B cell (primary cell): ENCODE data around the gene ERVK3-1. TPM values are rescaled to one million over a fixed set of nuclear protein-coding genes. Genes with fewer than 3 reads are reported as not detected.

Experiments used
- ATAC-seq: fragments of 200-7000 bp; cut with Tn5 transposase; one replicate; pipeline ENCODE4 v1.10.0; 2021; ENCODE audit warnings: low read depth, mild to moderate bottlenecking, moderate number of reproducible peaks, moderate library complexity
- CTCF ChIA-PET: fragments of 350-600 bp; sonication (Branson Sonifier 250); formaldehyde crosslinking; loops from one replicate; lab custom pipeline; 2021; ENCODE audit warnings: antibody characterized with exemption, inconsistent platforms; lab: Charles Lee
- POLR2A ChIA-PET: fragments of 350-600 bp; sonication (Branson Sonifier 250); formaldehyde crosslinking; loops from one replicate; lab custom pipeline; 2021; ENCODE audit warnings: antibody characterized with exemption; lab: Charles Lee
- DNase-seq: peaks from one replicate; pipeline ENCODE4 v3.0.0; 2013
- H2AFZ ChIP-seq: 2 replicates; pipeline ENCODE4 v1.6.1; 2012; ENCODE audit warnings: mild to moderate bottlenecking, low read depth, low read length; ENCODE audit not compliant: insufficient read depth, poor library complexity, severe bottlenecking
- H3K27ac ChIP-seq, 2 donors: 1 replicate in 1 of 2; 2 replicates in 1 of 2; pipeline ENCODE4 v1.5.1; 2012 to 2013; ENCODE audit warnings: low read length in 2 of 2, mild to moderate bottlenecking in 2 of 2, moderate library complexity in 1 of 2
- H3K27me3 ChIP-seq, 4 experiments: fragments of 200-600 bp in 1 of 4; sonication (generic) in 1 of 4; replicated peaks in 1 of 4; 1 replicate in 2 of 4; 2 replicates in 2 of 4; pipeline versions ENCODE4 v1.6.1 to v1.7.0; 2013 to 2016; ENCODE audit warnings: low read length in 3 of 4, mild to moderate bottlenecking in 2 of 4, mixed read lengths in 1 of 4, moderate library complexity in 1 of 4; ENCODE audit not compliant: insufficient read depth in 4 of 4, control insufficient read depth in 3 of 4; ENCODE audit errors: control extremely low read depth in 1 of 4
- H3K36me3 ChIP-seq, 2 experiments: replicated peaks in 1 of 2; 1 replicate in 1 of 2; 2 replicates in 1 of 2; pipeline versions ENCODE4 v1.6.1 to v1.7.1; 2013; ENCODE audit warnings: low read length in 1 of 2; ENCODE audit not compliant: insufficient read depth in 2 of 2, control insufficient read depth in 1 of 2; ENCODE audit errors: control extremely low read depth in 1 of 2, extremely low read depth in 1 of 2
- H3K4me1 ChIP-seq, 2 donors: fragments of 200-600 bp in 1 of 2; sonication (generic) in 1 of 2; 1 replicate in 1 of 2; 2 replicates in 1 of 2; pipeline versions ENCODE4 v1.5.1 to v1.6.1; 2013 to 2017; ENCODE audit warnings: low read length in 2 of 2; ENCODE audit not compliant: control insufficient read depth in 2 of 2, insufficient read depth in 2 of 2
- H3K4me2 ChIP-seq: replicated peaks from 2 replicates; pipeline ENCODE3; 2012; ENCODE audit warnings: mild to moderate bottlenecking, low read depth, low read length; ENCODE audit not compliant: poor library complexity, severe bottlenecking
- H3K4me3 ChIP-seq, 5 experiments: fragments of 200-600 bp in 1 of 5; sonication (generic) in 1 of 5; 1 replicate in 3 of 5; 2 replicates in 2 of 5; pipeline versions ENCODE4 v1.5.1 to v1.7.0; 2011 to 2016; ENCODE audit warnings: low read length in 4 of 5, mild to moderate bottlenecking in 4 of 5, low read depth in 2 of 5, control low read depth in 1 of 5, moderate library complexity in 1 of 5; ENCODE audit not compliant: insufficient read depth in 1 of 5; ENCODE audit errors: control extremely low read depth in 1 of 5, extremely low read depth in 1 of 5
- H3K79me2 ChIP-seq: fragments of 200-600 bp; sonication (generic); one replicate; pipeline ENCODE4 v1.6.0; 2016; ENCODE audit warnings: low read length; ENCODE audit not compliant: control insufficient read depth, insufficient read depth
- H3K9ac ChIP-seq: fragments of 200-600 bp; sonication (generic); 2 replicates; pipeline ENCODE4 v1.6.1; 2017; ENCODE audit warnings: mild to moderate bottlenecking, low read length, moderate library complexity
- H3K9me3 ChIP-seq, 3 donors: one replicate each; pipeline versions ENCODE4 v1.6.1 to v1.7.1; 2013; ENCODE audit warnings: low read length in 2 of 3; ENCODE audit not compliant: control insufficient read depth in 2 of 3, insufficient read depth in 1 of 3; ENCODE audit errors: control extremely low read depth in 1 of 3
- H4K20me1 ChIP-seq: 2 replicates; pipeline ENCODE4 v1.6.0; 2012; ENCODE audit warnings: mild to moderate bottlenecking, low read length; ENCODE audit not compliant: insufficient read depth, control insufficient read depth, poor library complexity, severe bottlenecking
- H3K27ac Mint-ChIP-seq: one replicate; pipeline ENCODE4 v1.8.0; 2021; ENCODE audit warnings: mixed read lengths
- H3K27me3 Mint-ChIP-seq: one replicate; pipeline ENCODE4 v1.8.0; 2021; ENCODE audit warnings: mixed read lengths
- H3K4me1 Mint-ChIP-seq: one replicate; pipeline ENCODE4 v1.8.0; 2021; ENCODE audit warnings: mixed read lengths
- H3K4me3 Mint-ChIP-seq: one replicate; pipeline ENCODE4 v1.8.0; 2021; ENCODE audit warnings: mixed read lengths
- H3K9me3 Mint-ChIP-seq: one replicate; pipeline ENCODE4 v1.8.0; 2022; ENCODE audit warnings: mixed read lengths; ENCODE audit not compliant: insufficient read depth
- CTCF ChIP-seq: fragments of 200-600 bp; IDR thresholded peaks from one replicate; pipeline ENCODE4 v1.8.0; 2022; ENCODE audit warnings: antibody characterized with exemption, mild to moderate bottlenecking
- EZH2 ChIP-seq: IDR thresholded peaks from 2 replicates; pipeline ENCODE4 v1.6.1; 2012; ENCODE audit warnings: borderline replicate concordance, low read depth, mild to moderate bottlenecking, moderate library complexity, low read length; ENCODE audit not compliant: insufficient read depth, poor library complexity, severe bottlenecking
- WGBS: methylation state at CpG from one replicate; pipeline ENCODE4 v1.1.5; 2013; ENCODE audit warnings: missing lambda C conversion rate; ENCODE audit not compliant: insufficient coverage; 5-methylcytosine and 5-hydroxymethylcytosine counted together
- intact Hi-C: fragments of 100-400 bp; cut with micrococcal nuclease; formaldehyde crosslinking; loops from one replicate; pipeline ENCODE4 v1.10.0; 2022
- polyA plus RNA-seq: library from polyadenylated mRNA; depleted of rRNA; stranded (reverse); fragments of >200 nt; gene quantifications from 2 replicates; pipeline ENCODE4 v1.2.3, GENCODE V29; 2012
- total RNA-seq, 2 donors: library from RNA; stranded (reverse); fragments of 120-200 nt in 1 of 2; gene quantifications; 1 replicate in 1 of 2; 2 replicates in 1 of 2; pipeline versions ENCODE4 v1.2.3 to v1.2.4, GENCODE V29; 2013 to 2022

ERVK3-1 gene
- total and polyA plus RNA-seq, 2 donors (not counting 1 experiment from before 2014, with no cell fraction given) = 79.0 to 80.7 TPM

- no peaks in the 10 kb centered on the region for H4K20me1 ChIP-seq
- H3K4me3 ChIP-seq = no peak overlapping the region
- H3K79me2 ChIP-seq = peaks cover 18% of the 10 kb centered on the region
- peaks cover 29% of the 10 kb centered on the region for H3K4me1 Mint-ChIP-seq
- POLR2A ChIA-PET = interaction anchor here (0.7 kb wide), 1 partner anchor 840 kb away, joined by 5 read pairs; no protein-coding TSS in a partner anchor
- H3K4me2 ChIP-seq = no peak overlapping the region
- no peak for ATAC-seq
- H3K9me3 ChIP-seq = peaks cover 4 to 53% (median 11%) of the 10 kb centered on the region in 3 donors
- H3K27ac Mint-ChIP-seq = no peak overlapping the region
- H3K27me3 Mint-ChIP-seq = no peaks in the 10 kb centered on the region
- peaks cover 13 to 19% of the 10 kb centered on the region in 2 donors for H3K4me1 ChIP-seq
- H3K27me3 ChIP-seq = no peaks in the 10 kb centered on the region
- WGBS = 100% methylated on average over 2 of the region's 3 CpGs
- DNase-seq = no peak
- peaks cover 0 to 2% of the 10 kb centered on the region in 2 experiments for H3K36me3 ChIP-seq
- no peak overlapping the region for H2AFZ ChIP-seq
- CTCF ChIA-PET = interaction anchor here (0.7 kb wide), 1 partner anchor 849 kb away, joined by 3 read pairs; no protein-coding TSS in a partner anchor
- H3K4me3 Mint-ChIP-seq = no peak overlapping the region
- intact Hi-C loops = no loop called here
- no peak for TF ChIP-seq EZH2
- no peak for TF ChIP-seq CTCF
- no peaks in the 10 kb centered on the region for H3K9me3 Mint-ChIP-seq
- no peak overlapping the region for H3K27ac ChIP-seq
- H3K9ac ChIP-seq = no peak overlapping the region
These were observed 29.6 kb upstream of the ERVK3-1 start for GRCh38 chr19:58275564-58275963.

DNA sequence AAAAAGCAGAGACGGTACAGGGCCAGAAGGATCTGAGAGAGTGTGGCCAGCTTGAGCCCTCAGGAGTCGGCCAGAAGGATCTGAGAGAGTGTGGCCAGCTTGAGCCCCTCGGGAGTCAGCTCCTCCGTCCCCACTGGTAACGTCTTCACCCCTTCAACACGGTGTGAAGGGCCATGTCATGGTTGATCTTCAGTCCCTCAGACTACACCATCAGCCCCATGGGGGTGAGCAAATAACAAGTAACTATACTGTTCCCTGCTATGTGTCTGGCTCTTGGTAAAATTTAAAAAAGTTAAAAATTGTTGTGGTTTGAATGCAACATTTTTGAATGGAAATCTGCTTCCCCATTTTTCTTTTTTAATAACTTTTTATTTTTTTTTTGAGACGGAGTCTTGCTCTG, 28.0 kb upstream of the ERVK3-1 start:
- Histone ChIP-seq H3K4me3 (no peak overlapping the region), H3K4me1 (peaks cover 13 to 19% of the 10 kb centered on the region in 2 donors), H4K20me1 (no peaks in the 10 kb centered on the region), H3K36me3 (peaks cover 0 to 2% of the 10 kb centered on the region in 2 experiments), H3K27me3 (no peaks in the 10 kb centered on the region), H3K4me2 (no peak overlapping the region), H3K9ac (no peak overlapping the region), H3K27ac (no peak overlapping the region), H3K9me3 (peaks cover 0 to 38% (median 3%) of the 10 kb centered on the region in 3 donors), H2AFZ (no peak overlapping the region), H3K79me2 (peaks cover 26% of the 10 kb centered on the region)
- ChIA-PET CTCF (no interaction called here), POLR2A (no interaction called here)
- DNase-seq (no peak), ATAC-seq (no peak)
- intact Hi-C loops = no loop called here
- H3K27me3 Mint-ChIP-seq = no peaks in the 10 kb centered on the region
- H3K9me3 Mint-ChIP-seq = no peaks in the 10 kb centered on the region
- H3K27ac Mint-ChIP-seq = no peak overlapping the region
- TF ChIP-seq CTCF (no peak), EZH2 (no peak)
- H3K4me3 Mint-ChIP-seq = peak overlapping the region; percentile 60
- 94% methylated on average over 5 of the region's 7 CpGs for WGBS
- H3K4me1 Mint-ChIP-seq = peaks cover 38% of the 10 kb centered on the region
